Progenitor cell of endocrine pancreas (in vitro differentiated cells): ENCODE results near the gene RABL6. TPM values are rescaled to one million over a fixed set of nuclear protein-coding genes. Genes with fewer than 3 reads are reported as not detected.
A peak's percentile ranks its signal among the peaks of the same experiment; 100 is the strongest.

ENCODE experiments used
- DNase-seq: peaks from one replicate; pipeline ENCODE4 v3.0.0; 2021; ENCODE audit warnings: low spot score; ENCODE audit not compliant: unreplicated experiment
- H3K27ac Mint-ChIP-seq: 2 replicates; pipeline ENCODE4 v1.8.0; 2021; ENCODE audit warnings: mild to moderate bottlenecking, moderate library complexity, mixed read lengths
- H3K27me3 Mint-ChIP-seq: 2 replicates; pipeline ENCODE4 v1.8.0; 2021; ENCODE audit warnings: mixed read lengths
- H3K36me3 Mint-ChIP-seq: 2 replicates; pipeline ENCODE4 v1.8.0; 2022; ENCODE audit warnings: mixed read lengths; ENCODE audit not compliant: insufficient read depth
- H3K4me1 Mint-ChIP-seq: 2 replicates; pipeline ENCODE4 v1.8.0; 2021; ENCODE audit warnings: low read depth, mixed read lengths
- H3K4me3 Mint-ChIP-seq: 2 replicates; pipeline ENCODE4 v1.8.0; 2021; ENCODE audit warnings: low read depth, mild to moderate bottlenecking, moderate library complexity, mixed read lengths
- H3K9me3 Mint-ChIP-seq: 2 replicates; pipeline ENCODE4 v1.8.0; 2021; ENCODE audit warnings: low read depth, mixed read lengths
- CTCF ChIP-seq: fragments of 200-600 bp; sonication (generic); IDR thresholded peaks from one replicate; pipeline ENCODE4 v1.5.0; 2021; ENCODE audit warnings: antibody characterized with exemption, mild to moderate bottlenecking; ENCODE audit not compliant: unreplicated experiment
- total RNA-seq: library from RNA; stranded (reverse); gene quantifications from 2 replicates; pipeline ENCODE4 v1.2.1, GENCODE V29; 2021

Gene RABL6
- total RNA-seq, 1 donor from 2014 or later: 129 TPM

- Mint-ChIP-seq H3K27ac (peak overlapping the region; percentile 69), H3K4me3 (peak overlapping the region; percentile 89)
Measured at GRCh38 chr9:136808806-136809158, 1.0 kb downstream of the RABL6 start.

DNA sequence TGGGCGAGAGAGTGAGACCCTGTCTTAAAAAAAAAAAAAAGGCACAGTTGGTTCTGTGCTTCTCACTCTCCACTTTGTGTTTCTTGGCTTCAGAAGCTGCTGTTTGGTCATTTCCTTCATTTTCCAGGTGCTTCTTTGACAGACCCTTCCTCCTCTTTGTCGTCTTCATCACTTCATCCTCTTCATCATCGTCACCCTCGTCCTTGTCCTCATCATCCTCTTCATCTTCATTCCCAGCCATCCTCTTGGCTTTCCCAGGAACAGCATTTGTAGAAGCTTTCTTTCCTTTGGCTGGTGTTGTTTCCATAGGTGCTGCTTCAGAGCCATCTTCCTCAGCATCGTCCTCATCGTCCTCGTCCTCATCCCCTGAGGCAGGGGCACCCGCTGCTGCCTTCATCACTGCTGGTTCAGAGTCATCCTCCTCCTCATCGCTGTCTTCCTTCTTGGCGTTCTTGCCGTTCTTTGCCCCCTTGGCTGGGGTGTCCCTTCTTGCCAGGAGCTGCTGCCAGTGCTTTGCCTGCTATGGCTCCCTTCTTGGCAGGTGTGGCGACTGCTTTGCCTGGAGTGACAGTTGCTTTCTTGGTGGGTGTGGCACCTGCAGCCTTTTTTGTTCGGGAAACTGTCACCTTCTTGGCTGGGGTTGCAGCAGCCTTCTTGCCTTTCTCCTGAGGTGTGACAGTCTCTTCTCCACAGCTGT, 7.1 kb downstream of the RABL6 start:
- peaks cover 12% of the 10 kb centered on the region for H3K4me1 Mint-ChIP-seq
- H3K27me3 Mint-ChIP-seq: no peaks in the 10 kb centered on the region
- no peak for DNase-seq
- peaks cover 30% of the 10 kb centered on the region for H3K36me3 Mint-ChIP-seq
- H3K9me3 Mint-ChIP-seq: no peaks in the 10 kb centered on the region
- H3K4me3 Mint-ChIP-seq: no peak overlapping the region
- H3K27ac Mint-ChIP-seq: no peak overlapping the region
- no peak for TF ChIP-seq CTCF

More at GRCh38 chr9:136808806-136809158, 1.0 kb downstream of the RABL6 start:
- H3K9me3 Mint-ChIP-seq: no peaks in the 10 kb centered on the region
- no peak for TF ChIP-seq CTCF
- peaks cover 16% of the 10 kb centered on the region for H3K36me3 Mint-ChIP-seq
- DNase-seq: no peak
- no peaks in the 10 kb centered on the region for H3K27me3 Mint-ChIP-seq
- peaks cover 24% of the 10 kb centered on the region for H3K4me1 Mint-ChIP-seq

DNA sequence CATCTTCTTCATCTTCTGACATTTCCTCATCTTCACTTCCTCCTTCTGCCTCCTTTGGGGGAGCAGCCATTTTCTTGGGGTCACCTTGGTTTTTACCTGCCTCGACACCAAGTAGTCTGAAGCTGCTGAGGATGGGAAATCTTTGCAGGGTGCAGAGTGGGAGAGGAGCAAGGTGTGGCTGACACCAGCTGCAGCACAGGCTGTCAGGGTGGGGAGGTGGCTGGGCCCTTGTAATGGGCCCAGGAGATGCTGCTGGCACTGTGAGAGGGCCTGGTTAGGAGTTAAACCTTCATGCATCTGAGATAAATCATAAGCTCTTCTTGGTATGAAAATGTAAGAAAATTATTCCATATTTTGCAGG, 7.7 kb downstream of the RABL6 start:
- TF ChIP-seq CTCF: no peak
- no peak overlapping the region for H3K27ac Mint-ChIP-seq
- H3K4me3 Mint-ChIP-seq: no peak overlapping the region
- no peak for DNase-seq
- H3K4me1 Mint-ChIP-seq: peaks cover 8% of the 10 kb centered on the region
- peaks cover 28% of the 10 kb centered on the region for H3K36me3 Mint-ChIP-seq
- no peaks in the 10 kb centered on the region for H3K9me3 Mint-ChIP-seq
- H3K27me3 Mint-ChIP-seq: no peaks in the 10 kb centered on the region

DNA sequence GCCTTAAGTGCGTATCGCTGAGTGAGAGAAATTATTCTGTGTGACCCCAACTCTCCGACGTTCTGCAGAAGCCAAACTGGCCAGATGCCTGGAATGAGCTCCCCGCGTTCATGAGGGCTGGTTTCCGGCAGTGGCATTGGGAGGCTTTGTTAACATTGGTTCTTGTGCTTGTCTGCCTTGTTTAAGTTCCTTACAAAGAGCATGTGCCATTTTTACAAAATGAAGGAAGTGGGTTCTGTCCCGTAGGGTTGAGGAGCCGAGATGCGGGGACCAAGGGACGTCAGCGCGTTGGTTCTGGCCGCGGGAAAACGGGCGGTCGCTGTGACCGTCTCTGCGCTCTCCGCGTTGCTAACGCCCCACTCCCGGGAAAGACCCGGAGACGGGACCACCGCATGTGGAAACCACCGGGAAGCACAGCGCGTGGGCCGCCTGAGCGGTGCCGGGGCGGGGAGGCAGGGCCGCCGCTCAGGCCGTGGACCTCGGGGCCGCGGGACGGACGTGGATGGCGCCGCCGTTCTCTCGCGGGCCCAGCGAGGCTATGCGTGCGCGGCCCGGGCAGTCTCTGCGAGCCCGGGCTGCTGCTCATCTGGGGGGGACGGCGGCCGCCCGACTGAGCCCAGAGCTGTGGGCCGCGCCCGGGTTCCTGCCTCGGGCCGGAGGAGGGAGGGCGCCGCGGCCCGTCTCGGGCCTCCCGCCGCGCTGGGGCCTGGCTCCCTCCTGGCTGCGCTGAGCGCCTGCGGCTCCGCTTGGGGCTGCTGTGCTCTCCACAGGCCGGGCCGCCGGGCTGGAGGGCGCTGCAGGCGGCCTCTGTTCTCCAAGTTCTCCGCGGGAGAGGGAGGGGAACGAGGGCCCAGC, 13.4 kb downstream of the RABL6 start:
- Mint-ChIP-seq H3K27me3 (peaks cover 8% of the 10 kb centered on the region), H3K4me3 (peak overlapping the region; percentile 57), H3K9me3 (no peaks in the 10 kb centered on the region), H3K4me1 (peaks cover 9% of the 10 kb centered on the region), H3K27ac (peak overlapping the region; percentile 16), H3K36me3 (peaks cover 8% of the 10 kb centered on the region)
- no peak for TF ChIP-seq CTCF
- DNase-seq: no peak

DNA sequence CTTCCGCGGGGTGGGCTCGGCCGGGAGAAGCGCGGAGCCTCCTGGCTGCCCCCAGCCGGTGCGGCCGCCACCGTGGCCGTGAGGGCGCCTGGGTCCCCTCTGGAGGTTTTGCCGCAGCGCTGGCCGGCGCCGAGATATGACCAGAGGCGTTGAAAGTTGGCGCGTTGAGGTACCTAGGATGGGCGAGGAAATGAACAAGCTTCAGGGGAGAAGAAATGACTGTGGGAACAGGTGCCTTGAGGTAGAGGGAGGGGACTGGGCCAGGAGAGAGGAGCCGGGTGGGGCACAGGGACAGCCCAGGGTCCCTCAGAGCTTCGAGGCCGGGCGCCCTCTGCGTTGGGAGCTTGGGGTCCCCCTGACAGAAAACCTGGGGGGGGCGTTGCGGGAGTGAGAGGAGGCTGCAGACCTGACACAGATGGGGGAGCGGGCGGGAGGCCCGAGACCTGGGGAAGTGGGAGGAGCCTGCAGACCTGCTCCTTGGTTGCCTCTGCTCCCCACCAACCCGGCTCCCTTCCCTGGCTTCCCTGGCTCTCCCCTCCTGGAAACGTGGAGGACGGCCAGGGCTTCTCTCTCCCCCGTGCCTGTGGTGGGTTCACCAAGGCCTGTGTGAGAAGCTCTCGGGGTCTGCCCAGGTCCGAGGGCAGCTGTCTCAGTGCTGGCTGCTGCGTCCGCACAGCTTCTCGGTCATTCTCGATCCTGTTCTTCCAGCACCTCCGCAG, 14.2 kb downstream of the RABL6 start:
- H3K36me3 Mint-ChIP-seq: peaks cover 7% of the 10 kb centered on the region
- H3K27ac Mint-ChIP-seq: no peak overlapping the region
- no peak overlapping the region for H3K4me3 Mint-ChIP-seq

More for the DNA sequence above, 14.2 kb downstream of the RABL6 start:
- Mint-ChIP-seq H3K4me1 (peaks cover 9% of the 10 kb centered on the region), H3K27me3 (peaks cover 8% of the 10 kb centered on the region), H3K9me3 (no peaks in the 10 kb centered on the region)
- no peak for DNase-seq
- TF ChIP-seq CTCF: no peak
